ENCODE data around the gene CGB8.
A peak's percentile ranks its signal among the peaks of the same experiment; 100 is the strongest.
"Not testable (repeated sequence)": the region's sequence is repeated elsewhere in the genome, so short reads cannot be mapped to it uniquely, and the experiment has no call there.

CGB8 gene

DNA sequence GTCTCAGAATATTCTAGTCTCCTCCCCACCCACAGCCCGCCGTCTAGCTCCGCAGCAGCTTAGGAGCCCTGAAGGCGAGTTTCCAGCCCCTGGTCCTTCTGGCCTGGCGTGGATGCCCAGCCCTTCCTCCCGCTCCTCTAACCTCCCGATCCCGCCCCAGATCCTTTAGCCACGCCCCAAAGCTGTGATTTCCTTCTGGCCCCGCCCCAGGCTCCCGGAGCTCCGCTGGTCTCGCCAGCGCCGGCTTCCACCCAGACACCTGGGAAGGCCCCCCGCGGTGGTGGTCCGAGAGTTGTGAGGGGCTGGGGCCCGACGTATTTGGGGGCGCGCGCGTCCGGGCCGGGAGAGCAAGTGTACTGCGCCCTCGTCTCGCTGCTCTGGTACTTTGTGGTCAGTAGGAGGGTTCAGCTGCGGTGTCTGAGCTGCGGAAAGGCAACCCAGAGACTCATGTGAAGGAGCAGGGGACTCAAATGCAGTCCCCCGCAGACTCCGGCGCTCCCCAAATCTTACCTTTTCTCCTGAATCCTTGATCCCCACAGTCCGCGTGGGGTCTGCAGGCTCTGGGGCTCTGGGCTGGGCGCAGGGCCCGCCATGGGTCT lies 8.8 kb upstream of the CGB8 start, which contains the start of gene CGB7:
TSS of gene CGB7 (minus strand) at position 114 of the 599 bp plus-strand sequence. CDS start 2,374 bp downstream, outside the sequence.
- Histone ChIP-seq H3K4me3 (ENCODE audit: low read depth, low read length) (peak within 1 kb of the TSS; percentile 44), H3K4me1 (ENCODE audit: control insufficient read depth, insufficient read depth, low read length) (no peaks in the 10 kb centered on the region; the same call in 1 of the 2 replicates), H3K36me3 (ENCODE audit: control insufficient read depth in 2 of 2, insufficient read depth in 1 of 2, low read length in 2 of 2) (no peaks in the 10 kb centered on the region), H3K27ac (ENCODE audit: extremely low read depth, low read depth, low read length) (no peak within 1 kb of the TSS), H3K9me3 (ENCODE audit: control insufficient read depth, insufficient read depth, low read depth, low read length) (no peaks in the 10 kb centered on the region)
- no peak for TF ChIP-seq ZNF184 (tag by site-specific recombination; IDR thresholded peaks at IDR 0.05)
- TF ChIP-seq ZNF555 (tag by site-specific recombination; conservative IDR thresholded peaks at IDR 0.05), result no peak
- TF ChIP-seq, protein P1, sequence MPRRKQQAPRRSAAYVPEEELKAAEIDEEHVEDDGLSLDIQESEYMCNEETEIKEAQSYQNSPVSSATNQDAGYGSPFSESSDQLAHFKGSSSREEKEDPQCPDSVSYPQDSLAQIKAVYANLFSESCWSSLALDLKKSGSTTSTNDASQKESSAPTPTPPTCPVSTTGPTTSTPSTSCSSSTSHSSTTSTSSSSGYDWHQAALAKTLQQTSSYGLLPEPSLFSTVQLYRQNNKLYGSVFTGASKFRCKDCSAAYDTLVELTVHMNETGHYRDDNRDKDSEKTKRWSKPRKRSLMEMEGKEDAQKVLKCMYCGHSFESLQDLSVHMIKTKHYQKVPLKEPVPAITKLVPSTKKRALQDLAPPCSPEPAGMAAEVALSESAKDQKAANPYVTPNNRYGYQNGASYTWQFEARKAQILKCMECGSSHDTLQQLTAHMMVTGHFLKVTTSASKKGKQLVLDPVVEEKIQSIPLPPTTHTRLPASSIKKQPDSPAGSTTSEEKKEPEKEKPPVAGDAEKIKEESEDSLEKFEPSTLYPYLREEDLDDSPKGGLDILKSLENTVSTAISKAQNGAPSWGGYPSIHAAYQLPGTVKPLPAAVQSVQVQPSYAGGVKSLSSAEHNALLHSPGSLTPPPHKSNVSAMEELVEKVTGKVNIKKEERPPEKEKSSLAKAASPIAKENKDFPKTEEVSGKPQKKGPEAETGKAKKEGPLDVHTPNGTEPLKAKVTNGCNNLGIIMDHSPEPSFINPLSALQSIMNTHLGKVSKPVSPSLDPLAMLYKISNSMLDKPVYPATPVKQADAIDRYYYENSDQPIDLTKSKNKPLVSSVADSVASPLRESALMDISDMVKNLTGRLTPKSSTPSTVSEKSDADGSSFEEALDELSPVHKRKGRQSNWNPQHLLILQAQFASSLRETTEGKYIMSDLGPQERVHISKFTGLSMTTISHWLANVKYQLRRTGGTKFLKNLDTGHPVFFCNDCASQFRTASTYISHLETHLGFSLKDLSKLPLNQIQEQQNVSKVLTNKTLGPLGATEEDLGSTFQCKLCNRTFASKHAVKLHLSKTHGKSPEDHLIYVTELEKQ (tag by site-specific recombination; IDR thresholded peaks at IDR 0.05; ENCODE audit: borderline replicate concordance), result no peak
- no peak for TF ChIP-seq KLF16 (tag by site-specific recombination; IDR thresholded peaks at IDR 0.05)
- TF ChIP-seq ZNF521 (tag by site-specific recombination; IDR thresholded peaks at IDR 0.05), result no peak
- no peak for TF ChIP-seq ZBTB7A (tag by site-specific recombination; IDR thresholded peaks at IDR 0.05; ENCODE audit: low read depth)
- TF ChIP-seq, protein P2, sequence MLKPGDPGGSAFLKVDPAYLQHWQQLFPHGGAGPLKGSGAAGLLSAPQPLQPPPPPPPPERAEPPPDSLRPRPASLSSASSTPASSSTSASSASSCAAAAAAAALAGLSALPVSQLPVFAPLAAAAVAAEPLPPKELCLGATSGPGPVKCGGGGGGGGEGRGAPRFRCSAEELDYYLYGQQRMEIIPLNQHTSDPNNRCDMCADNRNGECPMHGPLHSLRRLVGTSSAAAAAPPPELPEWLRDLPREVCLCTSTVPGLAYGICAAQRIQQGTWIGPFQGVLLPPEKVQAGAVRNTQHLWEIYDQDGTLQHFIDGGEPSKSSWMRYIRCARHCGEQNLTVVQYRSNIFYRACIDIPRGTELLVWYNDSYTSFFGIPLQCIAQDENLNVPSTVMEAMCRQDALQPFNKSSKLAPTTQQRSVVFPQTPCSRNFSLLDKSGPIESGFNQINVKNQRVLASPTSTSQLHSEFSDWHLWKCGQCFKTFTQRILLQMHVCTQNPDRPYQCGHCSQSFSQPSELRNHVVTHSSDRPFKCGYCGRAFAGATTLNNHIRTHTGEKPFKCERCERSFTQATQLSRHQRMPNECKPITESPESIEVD (tag by site-specific recombination; IDR thresholded peaks at IDR 0.05), result no peak
- POLR2A ChIA-PET, result interaction anchor here (1.6 kb wide), 1 partner anchor 16 kb away, joined by 3 read pairs; no protein-coding TSS in a partner anchor
- CTCF ChIA-PET, result interaction anchor here (0.6 to 2.2 kb wide), 3 partner anchors 17 to 65 kb away, joined by 3 to 17 read pairs (median 11); partner anchors contain the start of genes GYS1 and RUVBL2

DNA sequence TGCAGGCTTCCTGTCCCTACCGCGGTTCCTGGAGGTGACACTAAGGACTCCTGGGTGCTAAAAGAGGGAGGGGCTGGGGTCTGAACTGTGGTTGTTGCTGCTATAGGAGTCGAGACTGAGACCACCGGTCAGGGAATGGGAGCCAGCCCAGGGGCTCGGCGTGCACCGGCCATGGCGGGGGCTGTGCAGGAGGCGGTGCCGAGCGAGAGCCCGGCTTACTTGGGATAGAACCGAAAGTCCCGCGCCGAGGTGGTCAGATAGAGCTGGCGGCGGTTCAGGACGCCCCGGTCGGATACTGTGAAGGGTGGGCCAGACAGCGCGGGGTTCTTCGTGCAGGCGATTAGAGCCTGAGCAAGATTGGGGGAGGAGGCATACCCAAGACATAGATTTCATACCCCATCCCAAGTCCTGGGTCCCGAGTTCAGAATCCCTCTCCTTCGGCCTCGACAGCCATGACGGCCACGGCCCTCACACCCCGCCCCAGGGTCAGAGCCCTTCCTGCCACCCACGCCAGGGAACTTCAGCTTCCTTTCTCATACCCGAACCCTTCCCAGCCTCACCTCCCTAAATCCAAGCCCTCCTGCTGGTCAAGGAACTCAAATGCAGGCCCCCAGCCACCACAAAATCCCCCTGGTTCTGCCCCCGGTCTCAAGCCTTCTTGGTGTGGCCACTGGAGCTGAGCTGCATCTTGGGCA lies 8.1 kb upstream of the CGB8 start:
- not testable (repeated sequence) for H3K9me3 ChIP-seq (ENCODE audit: control insufficient read depth, insufficient read depth, low read depth, low read length); H3K4me1 ChIP-seq (ENCODE audit: control insufficient read depth, insufficient read depth, low read length); H3K36me3 ChIP-seq (ENCODE audit: control insufficient read depth in 2 of 2, insufficient read depth in 1 of 2, low read length in 2 of 2); H3K27ac ChIP-seq (ENCODE audit: extremely low read depth, low read depth, low read length)
- CTCF ChIA-PET, result interaction anchor here (0.6 to 2.2 kb wide), 5 partner anchors 17 to 57 kb away, joined by 3 to 17 read pairs (median 4); no protein-coding TSS in a partner anchor
- POLR2A ChIA-PET, result interaction anchor here (1.2 to 1.6 kb wide), 3 partner anchors 8 to 64 kb away, joined by 3 to 9 read pairs (median 8); partner anchors contain the start of genes GYS1, NTF4 and RUVBL2
- H3K4me3 ChIP-seq (ENCODE audit: low read depth, low read length), result peak overlapping the region; percentile 44; the same call in 1 of the 2 replicates

DNA sequence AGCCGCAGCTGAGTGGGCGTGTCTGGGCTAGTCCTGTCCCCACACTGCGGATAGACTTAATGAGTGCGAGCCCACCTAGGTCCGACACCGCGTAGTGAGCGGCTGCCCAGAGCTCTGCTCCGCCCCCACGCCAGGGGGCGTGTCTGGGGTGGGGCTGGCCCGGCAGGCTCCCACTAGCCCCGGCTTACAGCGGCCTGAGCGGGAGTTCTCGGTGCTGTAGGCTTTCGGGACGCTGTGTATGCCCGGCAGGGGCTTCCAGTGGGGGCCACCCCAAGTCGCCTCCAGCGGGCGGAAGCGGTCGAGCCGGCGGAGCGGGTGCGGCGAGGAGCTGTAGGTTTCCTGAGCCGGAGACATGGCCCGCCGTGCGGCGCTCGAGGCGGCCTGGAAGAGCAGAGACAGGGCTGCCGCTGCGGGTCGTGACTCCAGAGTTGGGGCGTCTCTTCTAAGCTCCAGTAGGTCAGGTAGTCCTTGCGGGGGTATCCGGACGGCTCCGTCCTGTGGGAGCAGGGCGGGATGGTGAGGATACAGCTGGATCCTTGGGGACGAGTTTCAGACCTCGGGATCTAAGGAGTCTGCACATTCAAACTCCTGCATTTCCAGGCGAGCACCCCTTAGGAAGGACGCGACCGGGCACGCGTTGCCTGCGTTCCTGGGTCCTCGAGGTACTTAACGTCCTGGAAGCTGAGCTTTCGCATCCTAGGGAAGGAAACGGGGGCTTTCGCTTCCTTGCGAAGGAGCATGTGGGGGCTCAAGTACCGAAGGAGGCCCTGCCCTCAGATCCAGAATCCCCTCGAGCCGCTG lies 7.4 kb upstream of the CGB8 start:
- H3K9me3 ChIP-seq (ENCODE audit: control insufficient read depth, insufficient read depth, low read depth, low read length), result no peaks in the 10 kb centered on the region
- POLR2A ChIA-PET, result interaction anchor here (0.6 to 1.3 kb wide), 7 partner anchors 9 to 424 kb away, joined by 3 to 9 read pairs (median 3); partner anchors contain the start of genes GYS1, NTF4 and RUVBL2
- TF ChIP-seq GLIS1 (tag by site-specific recombination; IDR thresholded peaks at IDR 0.05), result peak; percentile 83
- TF ChIP-seq, protein P3, sequence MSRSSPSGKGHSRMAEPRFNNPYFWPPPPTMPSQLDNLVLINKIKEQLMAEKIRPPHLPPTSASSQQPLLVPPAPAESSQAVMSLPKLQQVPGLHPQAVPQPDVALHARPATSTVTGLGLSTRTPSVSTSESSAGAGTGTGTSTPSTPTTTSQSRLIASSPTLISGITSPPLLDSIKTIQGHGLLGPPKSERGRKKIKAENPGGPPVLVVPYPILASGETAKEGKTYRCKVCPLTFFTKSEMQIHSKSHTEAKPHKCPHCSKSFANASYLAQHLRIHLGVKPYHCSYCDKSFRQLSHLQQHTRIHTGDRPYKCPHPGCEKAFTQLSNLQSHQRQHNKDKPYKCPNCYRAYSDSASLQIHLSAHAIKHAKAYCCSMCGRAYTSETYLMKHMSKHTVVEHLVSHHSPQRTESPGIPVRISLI (tag by site-specific recombination; IDR thresholded peaks at IDR 0.05), result no peak
- TF ChIP-seq ZNF140 (tag by site-specific recombination; IDR thresholded peaks at IDR 0.05), result no peak
- TF ChIP-seq OSR2 (tag by site-specific recombination; IDR thresholded peaks at IDR 0.05), result no peak
- TF ChIP-seq ZNF211 (tag by site-specific recombination; IDR thresholded peaks at IDR 0.05; ENCODE audit: low read depth), result no peak
- peak; percentile 81; the same call in 1 of the 2 replicates for TF ChIP-seq ZNF610 (tag by site-specific recombination; IDR thresholded peaks at IDR 0.05; ENCODE audit: borderline replicate concordance)
- TF ChIP-seq ZNF76 (tag by site-specific recombination; IDR thresholded peaks at IDR 0.05; ENCODE audit: borderline replicate concordance, low read depth), result peak; percentile 42; the same call in 1 of the 2 replicates
- TF ChIP-seq ZNF596 (tag by site-specific recombination; IDR thresholded peaks at IDR 0.05), result no peak
- TF ChIP-seq BCL11A (tag by site-specific recombination; IDR thresholded peaks at IDR 0.05; ENCODE audit: low read depth), result 0 out of 2 replicates have a peak, but pooled peaks have one; percentile 49
- TF ChIP-seq, protein P4, sequence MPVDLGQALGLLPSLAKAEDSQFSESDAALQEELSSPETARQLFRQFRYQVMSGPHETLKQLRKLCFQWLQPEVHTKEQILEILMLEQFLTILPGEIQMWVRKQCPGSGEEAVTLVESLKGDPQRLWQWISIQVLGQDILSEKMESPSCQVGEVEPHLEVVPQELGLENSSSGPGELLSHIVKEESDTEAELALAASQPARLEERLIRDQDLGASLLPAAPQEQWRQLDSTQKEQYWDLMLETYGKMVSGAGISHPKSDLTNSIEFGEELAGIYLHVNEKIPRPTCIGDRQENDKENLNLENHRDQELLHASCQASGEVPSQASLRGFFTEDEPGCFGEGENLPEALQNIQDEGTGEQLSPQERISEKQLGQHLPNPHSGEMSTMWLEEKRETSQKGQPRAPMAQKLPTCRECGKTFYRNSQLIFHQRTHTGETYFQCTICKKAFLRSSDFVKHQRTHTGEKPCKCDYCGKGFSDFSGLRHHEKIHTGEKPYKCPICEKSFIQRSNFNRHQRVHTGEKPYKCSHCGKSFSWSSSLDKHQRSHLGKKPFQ (tag by site-specific recombination; IDR thresholded peaks at IDR 0.05), result no peak
- no peak for TF ChIP-seq SETDB1 (IDR thresholded peaks at IDR 0.05; ENCODE audit: insufficient read length, low read length)
- no peak for TF ChIP-seq ZNF707 (tag by site-specific recombination; IDR thresholded peaks at IDR 0.05)

More for the DNA sequence above, 7.4 kb upstream of the CGB8 start:
- Histone ChIP-seq H3K27ac (ENCODE audit: extremely low read depth, low read depth, low read length) (no peak overlapping the region; the same call in 1 of the 2 replicates), H3K36me3 (ENCODE audit: control insufficient read depth in 2 of 2, insufficient read depth in 1 of 2, low read length in 2 of 2) (no peaks in the 10 kb centered on the region), H3K4me3 (ENCODE audit: low read depth, low read length) (peak overlapping the region; percentile 44), H3K4me1 (ENCODE audit: control insufficient read depth, insufficient read depth, low read length) (no peaks in the 10 kb centered on the region; the same call in 1 of the 2 replicates)
- CTCF ChIA-PET, result interaction anchor here (0.6 to 2.2 kb wide), 9 partner anchors 13 to 210 kb away, joined by 3 to 17 read pairs (median 3); a partner anchor contains a TSS
